Osteocyte (in vitro differentiated cells): ENCODE measurements around the gene SRRM2. TPM values are rescaled to one million over a fixed set of nuclear protein-coding genes. Genes with fewer than 3 reads are reported as not detected.

Experiments
- DNase-seq: peaks from one replicate; pipeline ENCODE4 v3.0.0; 2021; ENCODE audit warnings: mixed read lengths; ENCODE audit not compliant: unreplicated experiment; ENCODE audit errors: extremely low spot score
- H3K27ac Mint-ChIP-seq: one replicate; pipeline ENCODE4 v1.8.0; 2021; ENCODE audit warnings: mild to moderate bottlenecking, mixed read lengths; ENCODE audit not compliant: unreplicated experiment
- H3K27me3 Mint-ChIP-seq: one replicate; pipeline ENCODE4 v1.8.0; 2021; ENCODE audit warnings: mixed read lengths; ENCODE audit not compliant: unreplicated experiment
- H3K36me3 Mint-ChIP-seq: one replicate; pipeline ENCODE4 v1.8.0; 2021; ENCODE audit warnings: mixed read lengths; ENCODE audit not compliant: unreplicated experiment
- H3K4me1 Mint-ChIP-seq: one replicate; pipeline ENCODE4 v1.8.0; 2021; ENCODE audit warnings: mixed read lengths; ENCODE audit not compliant: unreplicated experiment
- H3K4me3 Mint-ChIP-seq: one replicate; pipeline ENCODE4 v1.8.0; 2021; ENCODE audit warnings: mild to moderate bottlenecking, moderate library complexity, mixed read lengths; ENCODE audit not compliant: unreplicated experiment
- H3K9me3 Mint-ChIP-seq: one replicate; pipeline ENCODE4 v1.8.0; 2021; ENCODE audit warnings: mixed read lengths; ENCODE audit not compliant: unreplicated experiment
- total RNA-seq: library from RNA; stranded (reverse); gene quantifications from 2 replicates; pipeline ENCODE4 v1.2.1, GENCODE V29; 2021
- TF ChIP-seq, protein P1 (sequence below): fragments of 200-600 bp; sonication (generic); IDR thresholded peaks from 2 replicates; pipeline ENCODE4 v1.5.0; 2021; ENCODE audit warnings: antibody characterized with exemption, mild to moderate bottlenecking, moderate library complexity

SRRM2 gene
- total RNA-seq, 1 donor from 2014 or later = 572 TPM

DNA sequence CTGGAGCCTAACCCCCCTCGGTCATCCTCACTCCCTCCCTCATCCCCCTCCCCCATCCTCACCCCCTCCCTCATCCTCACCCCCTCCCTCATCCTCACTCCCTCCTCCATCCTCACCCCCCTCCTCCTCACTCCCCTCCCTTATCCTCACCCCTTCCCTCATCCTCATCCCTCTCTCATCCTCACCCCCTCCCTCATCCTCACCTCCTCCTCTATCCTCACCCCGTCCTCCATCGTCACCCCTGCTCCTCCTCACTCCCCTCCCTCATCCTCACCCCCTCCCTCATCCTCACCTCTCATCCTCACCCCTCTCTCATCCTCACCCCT lies 34.4 kb downstream of the SRRM2 start:
- DNase-seq = no peak
- Mint-ChIP-seq H3K4me1 (no peaks in the 10 kb centered on the region), H3K4me3 (no peak overlapping the region), H3K27ac (no peak overlapping the region), H3K9me3 (no peaks in the 10 kb centered on the region), H3K36me3 (no peaks in the 10 kb centered on the region), H3K27me3 (peaks cover 20% of the 10 kb centered on the region)
- TF ChIP-seq, protein P1, sequence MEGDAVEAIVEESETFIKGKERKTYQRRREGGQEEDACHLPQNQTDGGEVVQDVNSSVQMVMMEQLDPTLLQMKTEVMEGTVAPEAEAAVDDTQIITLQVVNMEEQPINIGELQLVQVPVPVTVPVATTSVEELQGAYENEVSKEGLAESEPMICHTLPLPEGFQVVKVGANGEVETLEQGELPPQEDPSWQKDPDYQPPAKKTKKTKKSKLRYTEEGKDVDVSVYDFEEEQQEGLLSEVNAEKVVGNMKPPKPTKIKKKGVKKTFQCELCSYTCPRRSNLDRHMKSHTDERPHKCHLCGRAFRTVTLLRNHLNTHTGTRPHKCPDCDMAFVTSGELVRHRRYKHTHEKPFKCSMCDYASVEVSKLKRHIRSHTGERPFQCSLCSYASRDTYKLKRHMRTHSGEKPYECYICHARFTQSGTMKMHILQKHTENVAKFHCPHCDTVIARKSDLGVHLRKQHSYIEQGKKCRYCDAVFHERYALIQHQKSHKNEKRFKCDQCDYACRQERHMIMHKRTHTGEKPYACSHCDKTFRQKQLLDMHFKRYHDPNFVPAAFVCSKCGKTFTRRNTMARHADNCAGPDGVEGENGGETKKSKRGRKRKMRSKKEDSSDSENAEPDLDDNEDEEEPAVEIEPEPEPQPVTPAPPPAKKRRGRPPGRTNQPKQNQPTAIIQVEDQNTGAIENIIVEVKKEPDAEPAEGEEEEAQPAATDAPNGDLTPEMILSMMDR = no peak

DNA sequence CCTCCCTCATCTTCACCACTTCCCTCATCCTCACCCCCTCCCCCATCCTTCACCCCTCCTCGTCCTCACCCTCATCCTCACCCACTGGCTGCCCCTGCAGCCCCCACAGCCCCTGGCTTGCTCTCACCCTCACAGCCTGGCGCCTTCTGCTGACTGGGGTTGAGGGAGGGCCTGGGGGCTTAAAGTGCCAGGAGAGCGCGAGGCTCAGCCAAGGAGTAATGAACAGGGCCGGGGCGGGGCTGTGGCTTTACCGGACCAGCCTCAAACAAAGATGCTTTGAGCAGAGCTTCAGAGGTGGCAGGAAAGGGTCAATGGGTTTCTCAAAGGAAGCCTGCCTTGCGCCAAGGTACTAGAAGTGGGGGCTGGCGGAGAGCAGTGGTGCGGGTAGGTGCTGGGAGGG lies 35.0 kb downstream of the SRRM2 start, which contains the start of gene PRSS33:
TSS of gene PRSS33 (minus strand) at position 155 of the 400 bp plus-strand sequence. CDS start 1,013 bp downstream, outside the sequence.
- no peak for DNase-seq
- no peaks in the 10 kb centered on the region for H3K36me3 Mint-ChIP-seq
- no peak within 1 kb of the TSS for H3K4me3 Mint-ChIP-seq
- TF ChIP-seq, protein P1 = no peak
- H3K27me3 Mint-ChIP-seq = peaks cover 24% of the 10 kb centered on the region
- H3K27ac Mint-ChIP-seq = no peak within 1 kb of the TSS
- no peaks in the 10 kb centered on the region for H3K4me1 Mint-ChIP-seq
- H3K9me3 Mint-ChIP-seq = no peaks in the 10 kb centered on the region

DNA sequence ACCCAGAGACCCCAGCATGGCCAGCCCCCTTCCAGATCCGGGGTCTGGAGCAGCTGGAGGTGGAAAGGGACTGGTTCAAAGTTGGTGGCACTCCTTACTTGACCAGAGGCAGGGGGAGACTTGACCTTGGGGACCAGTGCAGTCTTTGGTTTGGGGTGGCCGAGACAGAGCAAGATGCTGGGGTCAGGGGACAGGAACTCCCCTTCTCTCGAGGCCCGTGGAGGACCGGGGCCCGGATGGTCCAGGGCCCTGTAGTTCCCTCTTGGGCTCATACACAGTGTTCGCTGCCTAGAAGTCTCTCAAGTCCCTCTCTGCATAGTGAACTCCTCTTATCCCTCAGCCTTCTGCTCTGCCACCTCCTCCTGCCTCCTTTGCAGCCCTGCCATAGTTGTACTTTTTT lies 35.5 kb downstream of the SRRM2 start:
- Mint-ChIP-seq H3K4me1 (no peaks in the 10 kb centered on the region), H3K27ac (no peak overlapping the region), H3K9me3 (no peaks in the 10 kb centered on the region), H3K27me3 (peaks cover 26% of the 10 kb centered on the region), H3K4me3 (no peak overlapping the region), H3K36me3 (no peaks in the 10 kb centered on the region)
- TF ChIP-seq, protein P1 = no peak
- no peak for DNase-seq

DNA sequence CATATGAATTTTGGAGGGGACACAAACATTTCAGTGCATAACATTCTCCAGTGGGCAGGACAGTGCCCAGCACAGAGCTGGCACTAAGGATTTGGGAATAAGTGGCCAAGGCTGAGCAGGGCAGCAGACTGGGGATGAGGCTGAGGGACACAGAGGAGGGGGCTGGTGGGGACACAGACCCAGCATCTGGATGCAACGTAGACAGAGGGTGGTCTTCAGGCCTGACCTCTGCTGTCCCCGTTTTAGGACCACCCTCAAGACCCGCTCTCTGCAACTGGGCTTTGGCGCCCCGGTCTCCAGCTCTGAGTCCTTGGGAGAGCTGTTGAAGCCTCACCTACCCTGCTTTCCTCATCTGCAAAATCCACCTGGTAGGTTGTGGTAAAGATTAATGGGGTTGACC lies 38.2 kb downstream of the SRRM2 start:
- no peak overlapping the region for H3K27ac Mint-ChIP-seq
- TF ChIP-seq, protein P1 = no peak

DNA sequence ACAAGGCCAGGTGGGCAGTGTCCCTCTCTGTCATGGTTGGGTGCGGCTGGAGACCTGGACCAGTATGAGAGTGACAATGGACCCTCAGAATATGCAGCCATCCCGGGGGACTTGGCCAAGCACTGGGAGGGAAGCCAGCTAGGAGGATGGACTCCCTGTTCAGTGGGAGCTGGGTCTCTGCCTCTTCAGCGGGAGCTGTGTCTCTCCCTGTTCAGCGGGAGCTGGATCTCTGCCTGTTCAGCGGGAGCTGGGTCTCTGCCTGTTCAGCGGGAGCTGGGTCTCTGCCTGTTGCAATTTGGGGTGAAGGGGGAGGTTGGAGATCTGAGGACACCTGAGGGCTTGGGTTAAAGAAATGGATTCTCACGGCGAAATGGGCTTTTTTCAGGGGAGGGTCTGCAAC lies 38.7 kb downstream of the SRRM2 start:
- no peaks in the 10 kb centered on the region for H3K4me1 Mint-ChIP-seq
- H3K27ac Mint-ChIP-seq = no peak overlapping the region
- H3K27me3 Mint-ChIP-seq = peaks cover 52% of the 10 kb centered on the region
- DNase-seq = no peak
- H3K4me3 Mint-ChIP-seq = no peak overlapping the region
- H3K9me3 Mint-ChIP-seq = no peaks in the 10 kb centered on the region
- TF ChIP-seq, protein P1 = no peak
- no peaks in the 10 kb centered on the region for H3K36me3 Mint-ChIP-seq

More for the DNA sequence above, 38.2 kb downstream of the SRRM2 start:
- H3K4me1 Mint-ChIP-seq = no peaks in the 10 kb centered on the region
- DNase-seq = no peak
- no peaks in the 10 kb centered on the region for H3K9me3 Mint-ChIP-seq
- H3K36me3 Mint-ChIP-seq = no peaks in the 10 kb centered on the region
- H3K4me3 Mint-ChIP-seq = no peak overlapping the region
- peaks cover 47% of the 10 kb centered on the region for H3K27me3 Mint-ChIP-seq
